ENCODE data around the gene LRP1B. TPM values are rescaled to one million over a fixed set of nuclear protein-coding genes. Genes with fewer than 3 reads are reported as not detected.

LRP1B gene
- total and polyA plus RNA-seq, 2 donors from 2014 or later, result 0.69 to 1.2 TPM

- intact Hi-C loops (cut with DNase I), result no loop called here
Observed at GRCh38 chr2:141496810-141497209, 634.0 kb downstream of the LRP1B start.

DNA sequence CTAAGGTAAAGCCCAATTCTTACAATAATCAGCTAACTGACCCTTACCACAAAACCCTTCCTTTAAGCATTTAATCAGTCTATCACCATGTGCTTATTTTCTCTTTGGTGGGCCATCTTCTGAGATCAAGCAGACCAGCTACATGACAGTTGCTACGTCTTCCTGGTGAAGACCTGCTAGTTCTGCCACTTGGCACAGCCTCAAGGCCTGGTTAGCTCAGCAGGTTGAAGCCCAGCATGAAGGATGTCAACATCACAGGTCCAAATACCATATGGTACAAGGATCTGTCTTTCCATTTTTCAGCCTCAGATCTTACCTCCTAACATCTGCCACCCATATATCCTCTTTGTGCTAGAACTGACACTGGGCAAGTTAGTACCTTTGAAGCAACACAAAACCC is 636.9 kb downstream of the LRP1B start:
- no peak for FAIRE-seq
- no peaks in the 10 kb centered on the region for H3K9me3 ChIP-seq (ENCODE audit: control insufficient read depth in 2 of 3, insufficient read depth in 1 of 3, low read length in 3 of 3)
- intact Hi-C loops (cut with DNase I), result no loop called here

More at GRCh38 chr2:141496810-141497209, 634.0 kb downstream of the LRP1B start:
- FAIRE-seq (no peak), DNase-seq (no peak)
- Histone ChIP-seq H3K36me3 (ENCODE audit: control insufficient read depth in 2 of 3, insufficient read depth in 3 of 3, low read length in 3 of 3) (no peaks in the 10 kb centered on the region), H3K4me3 (ENCODE audit: low read length in 3 of 3) (no peak overlapping the region), H3K4me1 (ENCODE audit: control insufficient read depth in 2 of 3, insufficient read depth in 2 of 3, low read depth in 1 of 3, low read length in 3 of 3) (no peaks in the 10 kb centered on the region), H3K27me3 (ENCODE audit: control insufficient read depth, insufficient read depth, low read length) (no peaks in the 10 kb centered on the region), H3K9ac (ENCODE audit: low read length in 3 of 3) (no peak overlapping the region), H3K27ac (ENCODE audit: low read depth in 2 of 2, low read length in 2 of 2) (no peak overlapping the region), H3K9me3 (ENCODE audit: control insufficient read depth in 2 of 3, insufficient read depth in 1 of 3, low read length in 3 of 3) (no peaks in the 10 kb centered on the region)
- TF ChIP-seq CTCF (IDR thresholded peaks at IDR 0.05; ENCODE audit: borderline replicate concordance, extremely low read depth, insufficient read depth), result no peak

DNA sequence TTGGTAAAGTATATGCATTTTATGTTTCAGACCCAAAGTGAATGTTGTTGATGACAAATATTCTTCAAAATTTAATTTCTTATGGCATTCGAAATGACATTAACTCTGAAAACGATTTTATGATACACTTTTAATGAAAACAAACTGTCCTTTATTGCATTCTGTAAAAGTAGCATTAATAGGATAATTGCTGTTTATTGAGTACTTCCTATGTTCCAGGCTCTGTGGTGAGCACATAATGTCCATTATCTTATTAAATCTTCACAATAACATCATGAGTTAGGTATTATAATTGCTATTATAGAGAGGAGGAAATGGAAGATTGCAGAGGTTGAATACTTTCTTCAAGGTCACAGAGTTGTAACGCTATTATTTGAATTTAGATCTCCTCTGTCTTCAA is 638.0 kb downstream of the LRP1B start:
- intact Hi-C loops (cut with DNase I), result no loop called here
- no peak overlapping the region for H3K9ac ChIP-seq (ENCODE audit: low read length in 3 of 3)
- no peaks in the 10 kb centered on the region for H3K4me1 ChIP-seq (ENCODE audit: control insufficient read depth in 2 of 3, insufficient read depth in 2 of 3, low read depth in 1 of 3, low read length in 3 of 3)
- TF ChIP-seq CTCF (IDR thresholded peaks at IDR 0.05; ENCODE audit: borderline replicate concordance, extremely low read depth, insufficient read depth), result no peak
- FAIRE-seq (no peak), DNase-seq (no peak)
- no peaks in the 10 kb centered on the region for H3K9me3 ChIP-seq (ENCODE audit: control insufficient read depth in 2 of 3, insufficient read depth in 1 of 3, low read length in 3 of 3)
- H3K27ac ChIP-seq (ENCODE audit: low read depth in 2 of 2, low read length in 2 of 2), result no peak overlapping the region
- no peaks in the 10 kb centered on the region for H3K36me3 ChIP-seq (ENCODE audit: control insufficient read depth in 2 of 3, insufficient read depth in 3 of 3, low read length in 3 of 3)
- no peaks in the 10 kb centered on the region for H3K27me3 ChIP-seq (ENCODE audit: control insufficient read depth, insufficient read depth, low read length)
- no peak overlapping the region for H3K4me3 ChIP-seq (ENCODE audit: low read length in 3 of 3)

More for the DNA sequence above, 636.9 kb downstream of the LRP1B start:
- no peak overlapping the region for H3K9ac ChIP-seq (ENCODE audit: low read length in 3 of 3)
- no peak for DNase-seq
- no peak overlapping the region for H3K27ac ChIP-seq (ENCODE audit: low read depth in 2 of 2, low read length in 2 of 2)
- H3K4me1 ChIP-seq (ENCODE audit: control insufficient read depth in 2 of 3, insufficient read depth in 2 of 3, low read depth in 1 of 3, low read length in 3 of 3), result no peaks in the 10 kb centered on the region
- H3K4me3 ChIP-seq (ENCODE audit: low read length in 3 of 3), result no peak overlapping the region
- TF ChIP-seq CTCF (IDR thresholded peaks at IDR 0.05; ENCODE audit: borderline replicate concordance, extremely low read depth, insufficient read depth), result no peak
- H3K36me3 ChIP-seq (ENCODE audit: control insufficient read depth in 2 of 3, insufficient read depth in 3 of 3, low read length in 3 of 3), result no peaks in the 10 kb centered on the region
- H3K27me3 ChIP-seq (ENCODE audit: control insufficient read depth, insufficient read depth, low read length), result no peaks in the 10 kb centered on the region

GRCh38 chr2:141490886-141491285 is 639.9 kb downstream of the LRP1B start:
- Histone ChIP-seq H3K36me3 (ENCODE audit: control insufficient read depth in 2 of 3, insufficient read depth in 3 of 3, low read length in 3 of 3) (no peaks in the 10 kb centered on the region), H3K4me3 (ENCODE audit: low read length in 3 of 3) (no peak overlapping the region), H3K4me1 (ENCODE audit: control insufficient read depth in 2 of 3, insufficient read depth in 2 of 3, low read depth in 1 of 3, low read length in 3 of 3) (no peaks in the 10 kb centered on the region), H3K9me3 (ENCODE audit: control insufficient read depth in 2 of 3, insufficient read depth in 1 of 3, low read length in 3 of 3) (no peaks in the 10 kb centered on the region), H3K9ac (ENCODE audit: low read length in 3 of 3) (no peak overlapping the region), H3K27ac (ENCODE audit: low read depth in 2 of 2, low read length in 2 of 2) (no peak overlapping the region), H3K27me3 (ENCODE audit: control insufficient read depth, insufficient read depth, low read length) (no peaks in the 10 kb centered on the region)
- no peak for DNase-seq
- intact Hi-C loops (cut with DNase I), result no loop called here
- no peak for FAIRE-seq
- no peak for TF ChIP-seq CTCF (IDR thresholded peaks at IDR 0.05; ENCODE audit: borderline replicate concordance, extremely low read depth, insufficient read depth)
